ENCODE results near the gene ABCA9. TPM values are rescaled to one million over a fixed set of nuclear protein-coding genes. Genes with fewer than 3 reads are reported as not detected.

Gene ABCA9
- total RNA-seq = 10 to 100 TPM in 2 of 4 donors, 1 to 10 TPM in 2; 6.0 to 38.2 (median 8.5) TPM

- in situ Hi-C loops (cut with MboI; ENCODE audit: low sequenced_read_pairs in 4 of 4) (loop anchor here in 1 of 4 donors (10.0 kb wide), 1 partner anchor 286 kb away; no protein-coding TSS in a partner anchor), intact Hi-C loops (cut with DNase I; ENCODE audit: low total_unique reads) (no loop called here)
- no peaks in the 10 kb centered on the region for H3K4me1 ChIP-seq
- peaks cover 0 to 4% of the 10 kb centered on the region in 2 donors for H3K36me3 ChIP-seq
- H3K4me3 ChIP-seq = peak within 1 kb of the TSS in 2 of 4 donors; percentile 5 to 14
- H3K9me3 ChIP-seq = no peaks in the 10 kb centered on the region
- H3K27me3 ChIP-seq = no peaks in the 10 kb centered on the region
- ATAC-seq (peak; percentile 73 to 78), DNase-seq (peak in 1 of 2 donors; percentile 11)
- peak in 1 of 2 donors; percentile 9 for TF ChIP-seq POLR2A (IDR thresholded peaks at IDR 0.05)
- TF ChIP-seq, protein P1, sequence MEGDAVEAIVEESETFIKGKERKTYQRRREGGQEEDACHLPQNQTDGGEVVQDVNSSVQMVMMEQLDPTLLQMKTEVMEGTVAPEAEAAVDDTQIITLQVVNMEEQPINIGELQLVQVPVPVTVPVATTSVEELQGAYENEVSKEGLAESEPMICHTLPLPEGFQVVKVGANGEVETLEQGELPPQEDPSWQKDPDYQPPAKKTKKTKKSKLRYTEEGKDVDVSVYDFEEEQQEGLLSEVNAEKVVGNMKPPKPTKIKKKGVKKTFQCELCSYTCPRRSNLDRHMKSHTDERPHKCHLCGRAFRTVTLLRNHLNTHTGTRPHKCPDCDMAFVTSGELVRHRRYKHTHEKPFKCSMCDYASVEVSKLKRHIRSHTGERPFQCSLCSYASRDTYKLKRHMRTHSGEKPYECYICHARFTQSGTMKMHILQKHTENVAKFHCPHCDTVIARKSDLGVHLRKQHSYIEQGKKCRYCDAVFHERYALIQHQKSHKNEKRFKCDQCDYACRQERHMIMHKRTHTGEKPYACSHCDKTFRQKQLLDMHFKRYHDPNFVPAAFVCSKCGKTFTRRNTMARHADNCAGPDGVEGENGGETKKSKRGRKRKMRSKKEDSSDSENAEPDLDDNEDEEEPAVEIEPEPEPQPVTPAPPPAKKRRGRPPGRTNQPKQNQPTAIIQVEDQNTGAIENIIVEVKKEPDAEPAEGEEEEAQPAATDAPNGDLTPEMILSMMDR (IDR thresholded peaks at IDR 0.05 in 4 of 5, conservative IDR thresholded peaks at IDR 0.05 in 1 of 5) = no peak
- H3K27ac ChIP-seq = peak within 1 kb of the TSS; percentile 22 to 39 (median 28)
Observed at GRCh38 chr17:69060822-69061221, at the start of gene ABCA9. Gene ABCA9 (minus strand): TSS chr17:69060927. CDS start chr17:69051126, 9,801 bp downstream.

GRCh38 chr17:69105907-69106730, 45.4 kb upstream of the ABCA9 start:
- intact Hi-C loops (cut with DNase I; ENCODE audit: low total_unique reads) = no loop called here
- DNase-seq (no peak), ATAC-seq (peak in 1 of 2 donors; percentile 43)
- no peak for TF ChIP-seq POLR2A (IDR thresholded peaks at IDR 0.05)
- TF ChIP-seq, protein P1 (IDR thresholded peaks at IDR 0.05 in 4 of 5, conservative IDR thresholded peaks at IDR 0.05 in 1 of 5) = no peak
- Histone ChIP-seq H3K4me3 (no peak overlapping the region), H3K4me1 (peaks cover 8 to 12% of the 10 kb centered on the region in 2 donors), H3K9me3 (no peaks in the 10 kb centered on the region), H3K27ac (no peak overlapping the region), H3K27me3 (no peaks in the 10 kb centered on the region), H3K36me3 (peaks cover 0 to 28% of the 10 kb centered on the region in 2 donors)
- in situ Hi-C loops (cut with MboI; ENCODE audit: low sequenced_read_pairs in 4 of 4) = no loop called here

DNA sequence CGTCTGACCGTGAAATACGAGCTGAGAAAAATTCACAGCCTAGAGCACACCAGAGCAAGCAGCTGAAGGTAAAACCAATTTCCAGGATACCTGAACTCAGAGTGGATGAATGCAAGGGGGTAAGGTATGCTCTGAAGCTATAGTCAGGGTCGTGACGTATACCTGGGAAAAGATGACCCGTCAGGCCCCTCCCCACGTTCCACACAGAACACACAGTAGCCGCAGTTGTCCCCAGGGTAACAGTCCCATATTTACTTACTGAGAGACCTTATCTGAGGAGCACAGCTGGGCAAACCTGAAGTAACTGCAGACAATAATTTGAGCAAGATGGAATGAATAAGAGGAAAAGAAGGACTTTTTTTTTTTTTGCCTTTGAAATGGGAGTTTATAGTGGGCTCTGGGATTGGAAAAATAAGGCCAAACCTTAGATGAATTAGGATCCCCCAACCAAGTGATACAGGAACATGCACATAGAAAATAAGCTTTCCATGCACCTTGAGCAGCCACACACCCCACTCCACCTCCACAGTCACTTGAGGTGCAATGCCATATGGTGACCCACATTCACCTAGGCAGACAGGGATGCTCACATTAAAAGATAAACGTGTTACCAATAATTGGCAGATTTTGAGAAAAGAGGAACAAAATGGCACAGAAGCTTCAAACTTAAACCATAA, 43.0 kb upstream of the ABCA9 start:
- Histone ChIP-seq H3K4me1 (peaks cover 8 to 21% of the 10 kb centered on the region in 2 donors), H3K27ac (no peak overlapping the region), H3K36me3 (peaks cover 0 to 18% of the 10 kb centered on the region in 2 donors), H3K9me3 (no peaks in the 10 kb centered on the region), H3K27me3 (no peaks in the 10 kb centered on the region), H3K4me3 (no peak overlapping the region)
- intact Hi-C loops (cut with DNase I; ENCODE audit: low total_unique reads) = no loop called here
- TF ChIP-seq POLR2A (IDR thresholded peaks at IDR 0.05) = no peak
- TF ChIP-seq, protein P1 (IDR thresholded peaks at IDR 0.05 in 4 of 5, conservative IDR thresholded peaks at IDR 0.05 in 1 of 5) = no peak
- in situ Hi-C loops (cut with MboI; ENCODE audit: low sequenced_read_pairs in 4 of 4) = no loop called here
- no peak for DNase-seq
- no peak for ATAC-seq

DNA sequence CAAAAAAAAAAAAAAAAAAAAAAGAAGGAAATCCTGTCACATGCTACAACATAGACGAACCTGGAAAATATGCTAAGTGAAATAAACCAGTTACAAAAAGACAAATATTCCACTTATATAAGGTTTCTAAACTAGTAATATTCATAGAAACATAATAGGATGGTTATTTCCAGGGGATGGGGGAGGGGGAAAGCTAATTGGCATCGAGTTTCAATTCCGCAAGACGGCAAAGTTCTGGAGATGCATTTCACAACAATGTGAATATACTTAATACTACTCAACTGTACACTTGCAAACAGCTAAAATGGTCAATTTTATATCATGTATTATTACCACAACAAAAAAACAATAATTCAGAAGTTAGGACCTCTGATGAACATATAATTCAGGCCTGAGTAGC, 37.9 kb upstream of the ABCA9 start:
- in situ Hi-C loops (cut with MboI; ENCODE audit: low sequenced_read_pairs in 4 of 4) (no loop called here), intact Hi-C loops (cut with DNase I; ENCODE audit: low total_unique reads) (no loop called here)
- Histone ChIP-seq H3K4me1 (peaks cover 0 to 9% of the 10 kb centered on the region in 2 donors), H3K36me3 (peaks cover 0 to 56% of the 10 kb centered on the region in 2 donors), H3K27ac (no peak overlapping the region), H3K27me3 (no peaks in the 10 kb centered on the region), H3K4me3 (no peak overlapping the region), H3K9me3 (no peaks in the 10 kb centered on the region)
- TF ChIP-seq POLR2A (IDR thresholded peaks at IDR 0.05) = no peak
- TF ChIP-seq, protein P1 (IDR thresholded peaks at IDR 0.05 in 4 of 5, conservative IDR thresholded peaks at IDR 0.05 in 1 of 5) = no peak
- no peak for DNase-seq
- peak; percentile 16 to 30 for ATAC-seq
